GM23338 (cell line): ENCODE results near the gene CYP19A1. TPM values are rescaled to one million over a fixed set of nuclear protein-coding genes. Genes with fewer than 3 reads are reported as not detected.

ENCODE experiments used
- ATAC-seq: fragments of 200-7000 bp; cut with Tn5 transposase; 3 replicates; pipeline ENCODE4 v1.9.1; 2020
- DNase-seq: peaks from one replicate; pipeline ENCODE4 v3.0.0-alpha.2; 2015; ENCODE audit warnings: low spot score
- H2AFZ ChIP-seq: fragments of 200-600 bp; sonication (generic); 2 replicates; pipeline ENCODE4 v1.8.0; 2016; ENCODE audit warnings: antibody characterized with exemption, mild to moderate bottlenecking, moderate library complexity
- H3F3A ChIP-seq: fragments of 200-600 bp; sonication (generic); replicated peaks from 2 replicates; pipeline ENCODE4 v1.8.0; 2017; ENCODE audit warnings: antibody characterized with exemption, mixed run types, low read depth
- H3K27ac ChIP-seq: fragments of 200-600 bp; sonication (generic); 2 replicates; pipeline ENCODE4 v1.6.1; 2016; ENCODE audit warnings: low read depth
- H3K27me3 ChIP-seq: fragments of 200-600 bp; sonication (generic); 2 replicates; pipeline ENCODE4 v1.8.0; 2016; ENCODE audit warnings: mild to moderate bottlenecking, mixed run types, moderate library complexity; ENCODE audit not compliant: insufficient read depth
- H3K36me3 ChIP-seq: fragments of 200-600 bp; sonication (generic); 2 replicates; pipeline ENCODE4 v1.8.0; 2016; ENCODE audit warnings: mild to moderate bottlenecking; ENCODE audit not compliant: insufficient read depth
- H3K4me1 ChIP-seq: fragments of 200-600 bp; sonication (generic); 2 replicates; pipeline ENCODE4 v1.8.0; 2016; ENCODE audit warnings: mild to moderate bottlenecking, moderate library complexity; ENCODE audit not compliant: insufficient read depth
- H3K4me2 ChIP-seq: fragments of 200-600 bp; sonication (generic); 2 replicates; pipeline ENCODE4 v1.7.1; 2017; ENCODE audit warnings: mixed run types
- H3K4me3 ChIP-seq: fragments of 200-600 bp; sonication (generic); 2 replicates; pipeline ENCODE4 v1.6.1; 2016; ENCODE audit warnings: mixed run types
- H3K79me2 ChIP-seq: fragments of 200-600 bp; sonication (generic); replicated peaks from 2 replicates; pipeline ENCODE4 v1.8.0; 2017; ENCODE audit warnings: mild to moderate bottlenecking; ENCODE audit not compliant: insufficient read depth
- H3K9me2 ChIP-seq: fragments of 200-600 bp; sonication (generic); 2 replicates; pipeline ENCODE4 v1.8.0; 2017; ENCODE audit not compliant: insufficient read depth
- H4K20me1 ChIP-seq: fragments of 200-600 bp; sonication (generic); replicated peaks from 2 replicates; pipeline ENCODE4 v1.8.0; 2017; ENCODE audit warnings: mild to moderate bottlenecking; ENCODE audit not compliant: insufficient read depth
- H3K27ac Mint-ChIP-seq: 2 replicates; pipeline ENCODE4 v1.8.0; 2020; ENCODE audit warnings: inconsistent platforms, mild to moderate bottlenecking, moderate library complexity, mixed read lengths
- H3K27me3 Mint-ChIP-seq: 3 replicates; pipeline ENCODE4 v1.8.0; 2022; ENCODE audit warnings: low read depth, mild to moderate bottlenecking, moderate library complexity, mixed read lengths, inconsistent platforms; ENCODE audit not compliant: insufficient read depth, poor library complexity
- H3K36me3 Mint-ChIP-seq: 3 replicates; pipeline ENCODE4 v1.8.0; 2021; ENCODE audit warnings: low read depth, mild to moderate bottlenecking, inconsistent platforms, moderate library complexity, mixed read lengths
- H3K4me1 Mint-ChIP-seq: 3 replicates; pipeline ENCODE4 v1.8.0; 2020; ENCODE audit warnings: mild to moderate bottlenecking, inconsistent platforms, mixed read lengths
- H3K4me3 Mint-ChIP-seq: 3 replicates; pipeline ENCODE4 v1.8.0; 2021; ENCODE audit warnings: moderate library complexity, mild to moderate bottlenecking, inconsistent platforms, mixed read lengths
- H3K9me3 Mint-ChIP-seq: 3 replicates; pipeline ENCODE4 v1.8.0; 2020; ENCODE audit warnings: moderate library complexity, mild to moderate bottlenecking, inconsistent platforms, mixed read lengths
- EZH2 ChIP-seq: fragments of 200-600 bp; sonication (generic); IDR thresholded peaks from one replicate; pipeline ENCODE4 v1.8.0; 2017; ENCODE audit warnings: antibody characterized with exemption, mild to moderate bottlenecking, low read depth; ENCODE audit not compliant: unreplicated experiment
- EZH2phosphoT487 ChIP-seq: fragments of 200-600 bp; sonication (generic); IDR thresholded peaks from one replicate; pipeline ENCODE4 v1.8.1; 2018; ENCODE audit warnings: antibody characterized with exemption; ENCODE audit not compliant: unreplicated experiment
- JUNB ChIP-seq: IDR thresholded peaks from one replicate; pipeline ENCODE4 v1.6.1; 2016; ENCODE audit warnings: antibody characterized with exemption; ENCODE audit not compliant: unreplicated experiment
- NANOG ChIP-seq: IDR thresholded peaks from 2 replicates; pipeline ENCODE4 v1.6.1; 2016; ENCODE audit warnings: antibody characterized with exemption, borderline replicate concordance
- POLR2AphosphoS5 ChIP-seq: IDR thresholded peaks from 2 replicates; pipeline ENCODE4 v1.6.1; 2016; ENCODE audit warnings: antibody characterized with exemption, low read depth
- STAT1 ChIP-seq: IDR thresholded peaks from one replicate; pipeline ENCODE4 v1.6.1; 2016; ENCODE audit warnings: antibody characterized with exemption; ENCODE audit not compliant: unreplicated experiment
- ZNF114 ChIP-seq: fragments of 250-450 bp; sonication (Bioruptor Pico); IDR thresholded peaks from 2 replicates; pipeline ENCODE4 v1.5.0; 2020; ENCODE audit warnings: mild to moderate bottlenecking, moderate library complexity
- ZNF331 ChIP-seq: fragments of 250-450 bp; sonication (Bioruptor Pico); IDR thresholded peaks from 2 replicates; pipeline ENCODE4 v1.5.0; 2020; ENCODE audit warnings: low read depth, mild to moderate bottlenecking, moderate library complexity
- polyA plus RNA-seq: library from polyadenylated mRNA; unstranded; fragments of >200 nt; fragmentation: Nextera tagmentation; extraction: Ambion mirVana; gene quantifications from 2 replicates; pipeline ENCODE4 v1.2.1, GENCODE V29; 2016
- total RNA-seq: library from RNA; depleted of rRNA; stranded (reverse); fragments of >200 nt; shearing (Covaris generic); gene quantifications from 2 replicates; pipeline ENCODE4 v1.2.3, GENCODE V29; 2014
- TF ChIP-seq, protein P1 (sequence below): fragments of 250-450 bp; sonication (Bioruptor Pico); IDR thresholded peaks from 2 replicates; pipeline ENCODE4 v1.5.0; 2020; ENCODE audit warnings: mild to moderate bottlenecking, moderate library complexity
- TF ChIP-seq, protein P2 (sequence below), 2 experiments: fragments of 200-600 bp in 1 of 2; sonication (generic) in 1 of 2; conservative IDR thresholded peaks; 2 replicates each; pipeline versions ENCODE4 v1.5.1 to v1.6.1; 2016 to 2017; ENCODE audit warnings: antibody characterized with exemption in 2 of 2, low read depth in 2 of 2, mild to moderate bottlenecking in 2 of 2, moderate library complexity in 1 of 2
- TF ChIP-seq, protein P3 (sequence below): IDR thresholded peaks from 2 replicates; pipeline ENCODE4 v1.6.1; 2016; ENCODE audit warnings: antibody characterized with exemption

CYP19A1 gene
- total and polyA plus RNA-seq, 2 experiments from 2014 or later: 0.42 TPM; not detected in 1

DNA sequence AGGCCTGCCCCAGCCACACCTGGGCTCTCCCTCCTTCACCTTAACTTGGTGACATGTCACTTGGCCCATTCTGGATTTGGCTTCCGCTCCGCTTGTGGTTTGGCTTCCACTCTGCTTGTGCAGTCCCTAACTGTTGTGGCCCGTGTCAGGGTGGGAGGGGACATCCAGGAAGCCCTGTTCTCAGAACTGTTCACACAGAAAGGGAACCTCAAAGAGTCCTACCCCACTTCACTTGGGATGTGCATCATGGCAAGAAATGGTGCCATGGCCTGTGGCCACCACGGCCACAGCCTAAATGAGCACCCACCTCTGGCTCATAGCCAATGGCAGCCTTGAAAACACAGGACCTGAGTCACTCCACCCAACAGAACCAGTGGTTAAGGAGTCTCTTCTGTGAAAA lies 63.4 kb downstream of the CYP19A1 start (continued):
- TF ChIP-seq, protein P1, sequence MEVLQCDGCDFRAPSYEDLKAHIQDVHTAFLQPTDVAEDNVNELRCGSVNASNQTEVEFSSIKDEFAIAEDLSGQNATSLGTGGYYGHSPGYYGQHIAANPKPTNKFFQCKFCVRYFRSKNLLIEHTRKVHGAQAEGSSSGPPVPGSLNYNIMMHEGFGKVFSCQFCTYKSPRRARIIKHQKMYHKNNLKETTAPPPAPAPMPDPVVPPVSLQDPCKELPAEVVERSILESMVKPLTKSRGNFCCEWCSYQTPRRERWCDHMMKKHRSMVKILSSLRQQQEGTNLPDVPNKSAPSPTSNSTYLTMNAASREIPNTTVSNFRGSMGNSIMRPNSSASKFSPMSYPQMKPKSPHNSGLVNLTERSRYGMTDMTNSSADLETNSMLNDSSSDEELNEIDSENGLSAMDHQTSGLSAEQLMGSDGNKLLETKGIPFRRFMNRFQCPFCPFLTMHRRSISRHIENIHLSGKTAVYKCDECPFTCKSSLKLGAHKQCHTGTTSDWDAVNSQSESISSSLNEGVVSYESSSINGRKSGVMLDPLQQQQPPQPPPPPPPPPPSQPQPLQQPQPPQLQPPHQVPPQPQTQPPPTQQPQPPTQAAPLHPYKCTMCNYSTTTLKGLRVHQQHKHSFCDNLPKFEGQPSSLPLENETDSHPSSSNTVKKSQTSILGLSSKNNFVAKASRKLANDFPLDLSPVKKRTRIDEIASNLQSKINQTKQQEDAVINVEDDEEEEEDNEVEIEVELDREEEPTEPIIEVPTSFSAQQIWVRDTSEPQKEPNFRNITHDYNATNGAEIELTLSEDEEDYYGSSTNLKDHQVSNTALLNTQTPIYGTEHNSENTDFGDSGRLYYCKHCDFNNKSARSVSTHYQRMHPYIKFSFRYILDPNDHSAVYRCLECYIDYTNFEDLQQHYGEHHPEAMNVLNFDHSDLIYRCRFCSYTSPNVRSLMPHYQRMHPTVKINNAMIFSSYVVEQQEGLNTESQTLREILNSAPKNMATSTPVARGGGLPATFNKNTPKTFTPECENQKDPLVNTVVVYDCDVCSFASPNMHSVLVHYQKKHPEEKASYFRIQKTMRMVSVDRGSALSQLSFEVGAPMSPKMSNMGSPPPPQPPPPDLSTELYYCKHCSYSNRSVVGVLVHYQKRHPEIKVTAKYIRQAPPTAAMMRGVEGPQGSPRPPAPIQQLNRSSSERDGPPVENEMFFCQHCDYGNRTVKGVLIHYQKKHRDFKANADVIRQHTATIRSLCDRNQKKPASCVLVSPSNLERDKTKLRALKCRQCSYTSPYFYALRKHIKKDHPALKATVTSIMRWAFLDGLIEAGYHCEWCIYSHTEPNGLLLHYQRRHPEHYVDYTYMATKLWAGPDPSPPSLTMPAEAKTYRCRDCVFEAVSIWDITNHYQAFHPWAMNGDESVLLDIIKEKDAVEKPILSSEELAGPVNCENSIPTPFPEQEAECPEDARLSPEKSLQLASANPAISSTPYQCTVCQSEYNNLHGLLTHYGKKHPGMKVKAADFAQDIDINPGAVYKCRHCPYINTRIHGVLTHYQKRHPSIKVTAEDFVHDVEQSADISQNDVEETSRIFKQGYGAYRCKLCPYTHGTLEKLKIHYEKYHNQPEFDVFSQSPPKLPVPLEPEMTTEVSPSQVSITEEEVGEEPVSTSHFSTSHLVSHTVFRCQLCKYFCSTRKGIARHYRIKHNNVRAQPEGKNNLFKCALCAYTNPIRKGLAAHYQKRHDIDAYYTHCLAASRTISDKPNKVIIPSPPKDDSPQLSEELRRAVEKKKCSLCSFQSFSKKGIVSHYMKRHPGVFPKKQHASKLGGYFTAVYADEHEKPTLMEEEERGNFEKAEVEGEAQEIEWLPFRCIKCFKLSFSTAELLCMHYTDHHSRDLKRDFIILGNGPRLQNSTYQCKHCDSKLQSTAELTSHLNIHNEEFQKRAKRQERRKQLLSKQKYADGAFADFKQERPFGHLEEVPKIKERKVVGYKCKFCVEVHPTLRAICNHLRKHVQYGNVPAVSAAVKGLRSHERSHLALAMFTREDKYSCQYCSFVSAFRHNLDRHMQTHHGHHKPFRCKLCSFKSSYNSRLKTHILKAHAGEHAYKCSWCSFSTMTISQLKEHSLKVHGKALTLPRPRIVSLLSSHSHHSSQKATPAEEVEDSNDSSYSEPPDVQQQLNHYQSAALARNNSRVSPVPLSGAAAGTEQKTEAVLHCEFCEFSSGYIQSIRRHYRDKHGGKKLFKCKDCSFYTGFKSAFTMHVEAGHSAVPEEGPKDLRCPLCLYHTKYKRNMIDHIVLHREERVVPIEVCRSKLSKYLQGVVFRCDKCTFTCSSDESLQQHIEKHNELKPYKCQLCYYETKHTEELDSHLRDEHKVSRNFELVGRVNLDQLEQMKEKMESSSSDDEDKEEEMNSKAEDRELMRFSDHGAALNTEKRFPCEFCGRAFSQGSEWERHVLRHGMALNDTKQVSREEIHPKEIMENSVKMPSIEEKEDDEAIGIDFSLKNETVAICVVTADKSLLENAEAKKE: no peak
- TF ChIP-seq NANOG (no peak), STAT1 (no peak)
- TF ChIP-seq, protein P2, sequence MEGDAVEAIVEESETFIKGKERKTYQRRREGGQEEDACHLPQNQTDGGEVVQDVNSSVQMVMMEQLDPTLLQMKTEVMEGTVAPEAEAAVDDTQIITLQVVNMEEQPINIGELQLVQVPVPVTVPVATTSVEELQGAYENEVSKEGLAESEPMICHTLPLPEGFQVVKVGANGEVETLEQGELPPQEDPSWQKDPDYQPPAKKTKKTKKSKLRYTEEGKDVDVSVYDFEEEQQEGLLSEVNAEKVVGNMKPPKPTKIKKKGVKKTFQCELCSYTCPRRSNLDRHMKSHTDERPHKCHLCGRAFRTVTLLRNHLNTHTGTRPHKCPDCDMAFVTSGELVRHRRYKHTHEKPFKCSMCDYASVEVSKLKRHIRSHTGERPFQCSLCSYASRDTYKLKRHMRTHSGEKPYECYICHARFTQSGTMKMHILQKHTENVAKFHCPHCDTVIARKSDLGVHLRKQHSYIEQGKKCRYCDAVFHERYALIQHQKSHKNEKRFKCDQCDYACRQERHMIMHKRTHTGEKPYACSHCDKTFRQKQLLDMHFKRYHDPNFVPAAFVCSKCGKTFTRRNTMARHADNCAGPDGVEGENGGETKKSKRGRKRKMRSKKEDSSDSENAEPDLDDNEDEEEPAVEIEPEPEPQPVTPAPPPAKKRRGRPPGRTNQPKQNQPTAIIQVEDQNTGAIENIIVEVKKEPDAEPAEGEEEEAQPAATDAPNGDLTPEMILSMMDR (conservative IDR thresholded peaks at IDR 0.05; ENCODE audit: low read depth in 2 of 2): no peak

DNA sequence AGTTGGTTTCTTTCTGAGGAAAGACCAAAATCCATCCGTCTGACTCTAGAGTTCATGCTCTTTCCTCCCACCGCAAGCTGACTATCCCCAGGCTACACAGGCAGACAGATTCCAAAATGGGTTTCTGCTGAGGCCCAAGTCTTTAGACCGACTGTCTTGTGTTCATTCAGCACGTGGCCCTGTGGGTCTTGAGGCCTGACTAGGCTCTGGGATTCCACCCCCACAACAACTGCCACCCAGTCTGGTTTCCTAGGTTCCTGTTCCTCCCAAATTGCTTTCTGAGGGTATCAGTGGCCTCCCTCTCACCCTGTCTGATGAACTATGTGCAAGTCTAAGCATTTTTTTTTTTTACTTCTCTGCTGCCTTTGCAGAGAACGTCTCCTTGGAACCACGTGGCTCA lies 67.7 kb downstream of the CYP19A1 start:
- Histone ChIP-seq H3K79me2 (no peaks in the 10 kb centered on the region), H4K20me1 (no peaks in the 10 kb centered on the region), H3K36me3 (no peaks in the 10 kb centered on the region), H3K9me2 (no peaks in the 10 kb centered on the region), H3K4me2 (no peak overlapping the region), H3K4me1 (peaks cover 11% of the 10 kb centered on the region), H3K27me3 (peaks cover 35% of the 10 kb centered on the region), H2AFZ (no peak overlapping the region), H3K27ac (no peak overlapping the region), H3K4me3 (no peak overlapping the region), H3F3A (no peaks in the 10 kb centered on the region)
- Mint-ChIP-seq H3K9me3 (no peaks in the 10 kb centered on the region), H3K36me3 (no peaks in the 10 kb centered on the region), H3K27ac (no peak overlapping the region), H3K4me1 (peaks cover 6% of the 10 kb centered on the region; the same call in 2 of the 3 replicates), H3K4me3 (no peak overlapping the region), H3K27me3 (peaks cover 17% of the 10 kb centered on the region)
- DNase-seq: no peak
- ATAC-seq: no peak
- TF ChIP-seq, protein P3, sequence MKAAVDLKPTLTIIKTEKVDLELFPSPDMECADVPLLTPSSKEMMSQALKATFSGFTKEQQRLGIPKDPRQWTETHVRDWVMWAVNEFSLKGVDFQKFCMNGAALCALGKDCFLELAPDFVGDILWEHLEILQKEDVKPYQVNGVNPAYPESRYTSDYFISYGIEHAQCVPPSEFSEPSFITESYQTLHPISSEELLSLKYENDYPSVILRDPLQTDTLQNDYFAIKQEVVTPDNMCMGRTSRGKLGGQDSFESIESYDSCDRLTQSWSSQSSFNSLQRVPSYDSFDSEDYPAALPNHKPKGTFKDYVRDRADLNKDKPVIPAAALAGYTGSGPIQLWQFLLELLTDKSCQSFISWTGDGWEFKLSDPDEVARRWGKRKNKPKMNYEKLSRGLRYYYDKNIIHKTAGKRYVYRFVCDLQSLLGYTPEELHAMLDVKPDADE: no peak
- TF ChIP-seq STAT1 (no peak), EZH2 (no peak), ZNF114 (CRISPR knock-in tag) (no peak), POLR2AphosphoS5 (no peak), ZNF331 (CRISPR knock-in tag) (no peak), JUNB (no peak), EZH2phosphoT487 (no peak)
- TF ChIP-seq, protein P2 (conservative IDR thresholded peaks at IDR 0.05; ENCODE audit: low read depth in 2 of 2): no peak
